Calu3 (cell line): ENCODE data around the gene AURKAIP1. TPM values are rescaled to one million over a fixed set of nuclear protein-coding genes. Genes with fewer than 3 reads are reported as not detected.

ENCODE experiments used
- BruUV-seq: library from RNA; stranded (reverse); fragments of 400-500 nt; replicated peaks from 2 replicates; lab custom pipeline; 2021; lab: Mats Ljungman, UMichigan
- CTCF ChIA-PET: fragments of 300-600 bp; sonication (Branson Sonifier 250); formaldehyde crosslinking; loops from one replicate; lab custom pipeline; 2022; ENCODE audit warnings: antibody characterized with exemption; lab: Charles Lee
- DNase-seq: peaks from one replicate; pipeline ENCODE4 v3.0.0; 2022
- H3K27ac Mint-ChIP-seq: one replicate; pipeline ENCODE4 v1.8.0; 2022; ENCODE audit warnings: mixed read lengths; ENCODE audit not compliant: unreplicated experiment
- H3K27me3 Mint-ChIP-seq: one replicate; pipeline ENCODE4 v1.8.0; 2022; ENCODE audit warnings: mixed read lengths; ENCODE audit not compliant: unreplicated experiment
- H3K36me3 Mint-ChIP-seq: one replicate; pipeline ENCODE4 v1.8.0; 2022; ENCODE audit warnings: mild to moderate bottlenecking, moderate library complexity, mixed read lengths; ENCODE audit not compliant: insufficient read depth, unreplicated experiment
- H3K4me1 Mint-ChIP-seq: one replicate; pipeline ENCODE4 v1.8.0; 2022; ENCODE audit warnings: mild to moderate bottlenecking, low read depth, mixed read lengths; ENCODE audit not compliant: unreplicated experiment
- H3K4me3 Mint-ChIP-seq: one replicate; pipeline ENCODE4 v1.8.0; 2022; ENCODE audit warnings: mild to moderate bottlenecking, low read depth, moderate library complexity, mixed read lengths; ENCODE audit not compliant: unreplicated experiment
- H3K9me3 Mint-ChIP-seq: one replicate; pipeline ENCODE4 v1.8.0; 2022; ENCODE audit warnings: low read depth, mixed read lengths; ENCODE audit not compliant: unreplicated experiment
- CTCF ChIP-seq: fragments of 200-600 bp; IDR thresholded peaks from one replicate; pipeline ENCODE4 v1.8.0; 2022; ENCODE audit warnings: antibody characterized with exemption; ENCODE audit not compliant: unreplicated experiment
- intact Hi-C: fragments of 100-400 bp; cut with micrococcal nuclease; formaldehyde crosslinking; loops from one replicate; pipeline ENCODE4 v1.10.0; 2022; ENCODE audit not compliant: unreplicated experiment
- total RNA-seq: library from RNA; stranded (reverse); gene quantifications from 2 replicates; pipeline ENCODE4 v1.2.3, GENCODE V29; 2022

The AURKAIP1 gene
- total RNA-seq, 1 experiment from 2014 or later: 98.9 TPM

DNA sequence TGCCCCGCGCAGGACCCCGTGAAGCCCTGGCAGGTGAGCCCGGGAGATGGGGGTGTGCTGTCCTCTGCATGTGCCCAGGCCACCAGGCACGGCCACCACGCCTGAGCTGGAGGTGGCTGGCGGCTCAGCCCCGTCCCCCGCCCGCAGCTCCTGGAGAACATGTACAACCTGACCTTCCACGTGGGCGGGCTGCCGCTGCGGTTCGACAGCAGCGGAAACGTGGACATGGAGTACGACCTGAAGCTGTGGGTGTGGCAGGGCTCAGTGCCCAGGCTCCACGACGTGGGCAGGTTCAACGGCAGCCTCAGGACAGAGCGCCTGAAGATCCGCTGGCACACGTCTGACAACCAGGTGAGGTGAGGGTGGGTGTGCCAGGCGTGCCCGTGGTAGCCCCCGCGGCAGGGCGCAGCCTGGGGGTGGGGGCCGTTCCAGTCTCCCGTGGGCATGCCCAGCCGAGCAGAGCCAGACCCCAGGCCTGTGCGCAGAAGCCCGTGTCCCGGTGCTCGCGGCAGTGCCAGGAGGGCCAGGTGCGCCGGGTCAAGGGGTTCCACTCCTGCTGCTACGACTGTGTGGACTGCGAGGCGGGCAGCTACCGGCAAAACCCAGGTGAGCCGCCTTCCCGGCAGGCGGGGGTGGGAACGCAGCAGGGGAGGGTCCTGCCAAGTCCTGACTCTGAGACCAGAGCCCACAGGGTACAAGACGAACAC, 42.1 kb downstream of the AURKAIP1 start:
- intact Hi-C loops: no loop called here
- CTCF ChIA-PET: no interaction called here
- H3K4me3 Mint-ChIP-seq: no peak overlapping the region
- H3K27me3 Mint-ChIP-seq: no peaks in the 10 kb centered on the region
- H3K27ac Mint-ChIP-seq: no peak overlapping the region
- peaks cover 63% of the 10 kb centered on the region for H3K36me3 Mint-ChIP-seq
- no peaks in the 10 kb centered on the region for H3K9me3 Mint-ChIP-seq
- no peak for DNase-seq
- no peak for TF ChIP-seq CTCF
- no TSS peak for BruUV-seq
- H3K4me1 Mint-ChIP-seq: no peaks in the 10 kb centered on the region

DNA sequence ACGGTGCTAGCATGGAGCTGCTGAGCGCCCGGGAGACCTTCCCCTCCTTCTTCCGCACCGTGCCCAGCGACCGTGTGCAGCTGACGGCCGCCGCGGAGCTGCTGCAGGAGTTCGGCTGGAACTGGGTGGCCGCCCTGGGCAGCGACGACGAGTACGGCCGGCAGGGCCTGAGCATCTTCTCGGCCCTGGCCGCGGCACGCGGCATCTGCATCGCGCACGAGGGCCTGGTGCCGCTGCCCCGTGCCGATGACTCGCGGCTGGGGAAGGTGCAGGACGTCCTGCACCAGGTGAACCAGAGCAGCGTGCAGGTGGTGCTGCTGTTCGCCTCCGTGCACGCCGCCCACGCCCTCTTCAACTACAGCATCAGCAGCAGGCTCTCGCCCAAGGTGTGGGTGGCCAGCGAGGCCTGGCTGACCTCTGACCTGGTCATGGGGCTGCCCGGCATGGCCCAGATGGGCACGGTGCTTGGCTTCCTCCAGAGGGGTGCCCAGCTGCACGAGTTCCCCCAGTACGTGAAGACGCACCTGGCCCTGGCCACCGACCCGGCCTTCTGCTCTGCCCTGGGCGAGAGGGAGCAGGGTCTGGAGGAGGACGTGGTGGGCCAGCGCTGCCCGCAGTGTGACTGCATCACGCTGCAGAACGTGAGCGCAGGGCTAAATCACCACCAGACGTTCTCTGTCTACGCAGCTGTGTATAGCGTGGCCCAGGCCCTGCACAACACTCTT, 42.8 kb downstream of the AURKAIP1 start:
- H3K27ac Mint-ChIP-seq: no peak overlapping the region
- no peak for DNase-seq
- TF ChIP-seq CTCF: no peak
- no peaks in the 10 kb centered on the region for H3K4me1 Mint-ChIP-seq
- intact Hi-C loops: no loop called here
- no peak overlapping the region for H3K4me3 Mint-ChIP-seq
- BruUV-seq: no TSS peak
- no peaks in the 10 kb centered on the region for H3K9me3 Mint-ChIP-seq
- H3K27me3 Mint-ChIP-seq: no peaks in the 10 kb centered on the region
- H3K36me3 Mint-ChIP-seq: peaks cover 63% of the 10 kb centered on the region
- CTCF ChIA-PET: no interaction called here

DNA sequence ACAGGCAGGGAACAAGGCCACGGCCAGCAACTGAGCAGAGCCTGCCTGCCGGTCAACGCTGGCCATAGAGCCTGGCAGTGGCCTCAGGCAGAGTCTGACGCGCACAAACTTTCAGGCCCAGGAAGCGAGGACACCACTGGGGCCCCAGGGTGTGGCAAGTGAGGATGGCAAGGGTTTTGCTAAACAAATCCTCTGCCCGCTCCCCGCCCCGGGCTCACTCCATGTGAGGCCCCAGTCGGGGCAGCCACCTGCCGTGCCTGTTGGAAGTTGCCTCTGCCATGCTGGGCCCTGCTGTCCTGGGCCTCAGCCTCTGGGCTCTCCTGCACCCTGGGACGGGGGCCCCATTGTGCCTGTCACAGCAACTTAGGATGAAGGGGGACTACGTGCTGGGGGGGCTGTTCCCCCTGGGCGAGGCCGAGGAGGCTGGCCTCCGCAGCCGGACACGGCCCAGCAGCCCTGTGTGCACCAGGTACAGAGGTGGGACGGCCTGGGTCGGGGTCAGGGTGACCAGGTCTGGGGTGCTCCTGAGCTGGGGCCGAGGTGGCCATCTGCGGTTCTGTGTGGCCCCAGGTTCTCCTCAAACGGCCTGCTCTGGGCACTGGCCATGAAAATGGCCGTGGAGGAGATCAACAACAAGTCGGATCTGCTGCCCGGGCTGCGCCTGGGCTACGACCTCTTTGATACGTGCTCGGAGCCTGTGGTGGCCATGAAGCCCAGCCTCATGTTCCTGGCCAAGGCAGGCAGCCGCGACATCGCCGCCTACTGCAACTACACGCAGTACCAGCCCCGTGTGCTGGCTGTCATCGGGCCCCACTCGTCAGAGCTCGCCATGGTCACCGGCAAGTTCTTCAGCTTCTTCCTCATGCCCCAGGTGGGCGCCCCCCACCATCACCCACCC, 43.7 kb downstream of the AURKAIP1 start, which contains the start of gene TAS1R3:
Gene TAS1R3 (plus strand): TSS at position 213 of the 898 bp plus-strand sequence. CDS start 66 bp downstream, at position 279.
- Mint-ChIP-seq H3K27me3 (no peaks in the 10 kb centered on the region), H3K4me1 (no peaks in the 10 kb centered on the region), H3K9me3 (no peaks in the 10 kb centered on the region), H3K4me3 (no peak within 1 kb of the TSS), H3K27ac (no peak within 1 kb of the TSS), H3K36me3 (peaks cover 67% of the 10 kb centered on the region)
- no peak for DNase-seq
- BruUV-seq: TSS peak; percentile 11
- intact Hi-C loops: no loop called here
- TF ChIP-seq CTCF: no peak
- CTCF ChIA-PET: no interaction called here

- no peaks in the 10 kb centered on the region for H3K27me3 Mint-ChIP-seq
- no peaks in the 10 kb centered on the region for H3K4me1 Mint-ChIP-seq
- BruUV-seq: no TSS peak
- H3K27ac Mint-ChIP-seq: no peak overlapping the region
- H3K4me3 Mint-ChIP-seq: no peak overlapping the region
- no peak for DNase-seq
- H3K9me3 Mint-ChIP-seq: no peaks in the 10 kb centered on the region
- no peak for TF ChIP-seq CTCF
- peaks cover 75% of the 10 kb centered on the region for H3K36me3 Mint-ChIP-seq
- intact Hi-C loops: no loop called here
- CTCF ChIA-PET: no interaction called here
Observed at GRCh38 chr1:1330366-1331067, 44.5 kb downstream of the AURKAIP1 start.
